Gastroesophageal sphincter (tissue), 3 donors: Measurements from ENCODE around the gene GPR137.

Experiments used
- EP300 ChIP-seq: sonication (generic); formaldehyde crosslinking; IDR thresholded peaks from one replicate; pipeline ENCODE4 v1.6.1; 2017; ENCODE audit warnings: antibody characterized with exemption, mild to moderate bottlenecking
- POLR2A ChIP-seq, 2 donors: fragments of 450-650 bp; IDR thresholded peaks; one replicate each; pipeline ENCODE4 v1.6.1; 2017; ENCODE audit warnings: antibody characterized with exemption in 2 of 2, mild to moderate bottlenecking in 2 of 2, moderate library complexity in 1 of 2
- POLR2AphosphoS5 ChIP-seq: sonication (generic); formaldehyde crosslinking; IDR thresholded peaks from one replicate; pipeline ENCODE4 v1.6.1; 2017; ENCODE audit warnings: antibody characterized with exemption
- TF ChIP-seq, protein P1 (sequence below), 4 experiments: fragments of 200-600 bp in 2 of 4; fragments of 450-650 bp in 2 of 4; sonication (generic) in 1 of 4; IDR thresholded peaks; one replicate each; pipeline ENCODE4 v1.5.1; 2017 to 2019; ENCODE audit warnings: antibody characterized with exemption in 4 of 4, mild to moderate bottlenecking in 2 of 4, moderate library complexity in 2 of 4

DNA sequence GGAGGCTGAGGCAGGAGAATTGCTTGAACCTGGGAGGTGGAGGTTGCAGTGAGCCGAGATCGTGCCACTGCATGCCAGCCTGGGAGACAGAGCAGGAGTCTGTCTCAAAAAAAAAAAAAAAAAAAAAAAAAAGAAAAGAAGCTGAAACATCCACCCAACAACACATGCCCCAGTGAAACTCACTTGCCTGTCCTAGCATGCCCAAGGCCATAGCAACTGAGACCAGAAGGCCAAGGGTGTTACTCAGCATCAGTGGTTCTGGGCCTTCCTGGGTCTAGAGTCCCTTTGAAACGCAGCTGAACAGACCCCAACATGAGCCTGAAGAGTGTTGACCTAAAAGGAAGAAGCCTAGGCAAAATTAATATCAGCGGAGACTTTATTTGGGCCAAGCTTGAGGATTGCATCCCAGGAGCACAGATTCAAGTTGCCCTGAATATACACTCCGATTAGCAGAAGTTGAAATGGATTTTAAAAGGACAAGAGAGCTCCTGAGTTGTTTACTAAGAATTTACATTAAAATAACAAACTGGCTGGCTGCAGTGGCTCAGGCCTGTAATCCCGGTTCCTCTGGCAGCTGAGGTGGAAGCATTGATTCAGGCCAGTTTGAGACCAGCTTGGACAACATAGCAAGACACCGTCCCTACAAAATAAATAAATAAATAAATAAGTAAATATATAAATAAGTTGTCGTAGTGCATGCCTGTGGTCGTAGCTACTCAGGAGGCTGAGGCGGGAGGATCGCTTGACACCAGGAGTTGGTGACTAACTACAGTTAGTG, 39.2 kb downstream of the GPR137 start:
- TF ChIP-seq, protein P1, sequence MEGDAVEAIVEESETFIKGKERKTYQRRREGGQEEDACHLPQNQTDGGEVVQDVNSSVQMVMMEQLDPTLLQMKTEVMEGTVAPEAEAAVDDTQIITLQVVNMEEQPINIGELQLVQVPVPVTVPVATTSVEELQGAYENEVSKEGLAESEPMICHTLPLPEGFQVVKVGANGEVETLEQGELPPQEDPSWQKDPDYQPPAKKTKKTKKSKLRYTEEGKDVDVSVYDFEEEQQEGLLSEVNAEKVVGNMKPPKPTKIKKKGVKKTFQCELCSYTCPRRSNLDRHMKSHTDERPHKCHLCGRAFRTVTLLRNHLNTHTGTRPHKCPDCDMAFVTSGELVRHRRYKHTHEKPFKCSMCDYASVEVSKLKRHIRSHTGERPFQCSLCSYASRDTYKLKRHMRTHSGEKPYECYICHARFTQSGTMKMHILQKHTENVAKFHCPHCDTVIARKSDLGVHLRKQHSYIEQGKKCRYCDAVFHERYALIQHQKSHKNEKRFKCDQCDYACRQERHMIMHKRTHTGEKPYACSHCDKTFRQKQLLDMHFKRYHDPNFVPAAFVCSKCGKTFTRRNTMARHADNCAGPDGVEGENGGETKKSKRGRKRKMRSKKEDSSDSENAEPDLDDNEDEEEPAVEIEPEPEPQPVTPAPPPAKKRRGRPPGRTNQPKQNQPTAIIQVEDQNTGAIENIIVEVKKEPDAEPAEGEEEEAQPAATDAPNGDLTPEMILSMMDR (IDR thresholded peaks at IDR 0.05): no peak
- TF ChIP-seq POLR2AphosphoS5 (no peak), EP300 (no peak), POLR2A (IDR thresholded peaks at IDR 0.05) (no peak)
